ENCODE results near the gene CMTR1. TPM values are rescaled to one million over a fixed set of nuclear protein-coding genes. Genes with fewer than 3 reads are reported as not detected.

Gene CMTR1
- total and polyA plus RNA-seq, 9 donors = 18.7 to 45.0 (median 38.4) TPM

DNA sequence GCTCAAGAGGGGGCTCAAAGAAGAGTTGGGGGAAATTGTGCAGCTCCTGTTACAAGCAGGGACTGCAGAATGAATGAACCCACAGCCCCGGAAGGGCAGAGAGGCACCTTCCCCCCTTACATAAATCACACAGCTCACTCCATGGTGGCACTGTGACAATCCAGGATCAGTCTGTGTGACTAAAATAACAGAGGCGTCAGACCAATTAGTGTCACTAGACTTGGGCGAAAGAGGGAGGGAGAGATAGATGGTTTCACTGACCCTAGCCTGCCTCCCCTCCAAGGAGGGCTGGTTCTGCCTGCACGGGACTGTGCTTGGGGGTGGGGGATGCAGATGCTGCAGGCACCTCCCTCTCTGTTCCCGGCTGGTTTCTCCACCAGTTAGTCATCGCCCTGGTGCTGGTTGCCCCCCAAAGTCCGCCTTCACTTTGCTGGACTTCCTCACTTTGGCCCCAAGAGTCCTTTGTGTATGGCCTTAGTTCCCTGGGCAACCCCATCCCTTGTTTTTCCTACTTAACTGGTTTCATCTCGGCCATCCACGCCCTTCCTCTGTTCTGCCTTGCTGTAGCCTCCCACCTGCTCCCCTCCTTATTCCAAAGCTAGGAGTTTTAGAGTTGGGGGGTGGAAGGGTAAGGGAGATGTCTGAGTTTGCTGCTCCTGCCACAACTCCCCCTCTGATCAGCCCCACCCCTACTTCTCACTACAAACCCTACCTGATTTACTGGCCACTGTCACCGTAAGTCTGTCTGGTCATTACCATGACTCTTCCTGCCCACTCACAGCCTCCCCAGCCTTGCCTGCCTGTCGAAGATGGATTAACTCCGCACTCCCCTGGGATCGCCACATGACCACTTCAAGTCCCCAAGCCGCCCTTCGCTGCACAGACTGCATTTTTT, 48.9 kb downstream of the CMTR1 start:
- H3K4me3 ChIP-seq = no peak overlapping the region
- H3K36me3 ChIP-seq = no peaks in the 10 kb centered on the region
- DNase-seq = no peak
- TF ChIP-seq EP300 (IDR thresholded peaks at IDR 0.05) = no peak
- TF ChIP-seq CTCF (IDR thresholded peaks at IDR 0.05) = no peak
- TF ChIP-seq POLR2A (IDR thresholded peaks at IDR 0.05) = no peak
- WGBS, 3 donors = 69 to 72% (median 69%) methylated on average over 15 of the region's 15 CpGs
- no peaks in the 10 kb centered on the region for H3K4me1 ChIP-seq (ENCODE audit: insufficient read depth)
- H3K27ac ChIP-seq = no peak overlapping the region
- intact Hi-C loops (cut with DNase I) = loop anchor here in 2 of 4 donors (10.0 kb wide), 2 partner anchors 213 to 1013 kb away; partner anchors contain the start of gene MDGA1 (in 1 of the 2)
- H3K27me3 ChIP-seq = no peaks in the 10 kb centered on the region
- H3K9me3 ChIP-seq = no peaks in the 10 kb centered on the region

- no peaks in the 10 kb centered on the region for H3K27me3 ChIP-seq
- WGBS, 3 donors = 73 to 77% (median 75%) methylated on average over 10 of the region's 10 CpGs
- no peak for DNase-seq
- H3K27ac ChIP-seq = no peak overlapping the region
- no peaks in the 10 kb centered on the region for H3K36me3 ChIP-seq
- no peaks in the 10 kb centered on the region for H3K9me3 ChIP-seq
- no peaks in the 10 kb centered on the region for H3K4me1 ChIP-seq (ENCODE audit: insufficient read depth)
- TF ChIP-seq CTCF (IDR thresholded peaks at IDR 0.05) = no peak
- TF ChIP-seq POLR2A (IDR thresholded peaks at IDR 0.05) = no peak
- TF ChIP-seq EP300 (IDR thresholded peaks at IDR 0.05) = no peak
- no peak overlapping the region for H3K4me3 ChIP-seq
- intact Hi-C loops (cut with DNase I) = loop anchor here in 2 of 4 donors (10.0 kb wide), 2 partner anchors 212 to 1012 kb away; partner anchors contain the start of gene MDGA1 (in 1 of the 2)
These were observed 49.7 kb downstream of the CMTR1 start for GRCh38 chr6:37482606-37483251.

- H3K4me3 ChIP-seq = no peak overlapping the region
- H3K27me3 ChIP-seq = no peaks in the 10 kb centered on the region
- no peaks in the 10 kb centered on the region for H3K9me3 ChIP-seq
- H3K36me3 ChIP-seq = no peaks in the 10 kb centered on the region
- TF ChIP-seq POLR2A (IDR thresholded peaks at IDR 0.05) (no peak), EP300 (IDR thresholded peaks at IDR 0.05) (no peak), CTCF (IDR thresholded peaks at IDR 0.05) (no peak)
- WGBS, 3 donors = 84 to 88% (median 85%) methylated on average over 11 of the region's 11 CpGs
- no peak overlapping the region for H3K27ac ChIP-seq
- no peak for DNase-seq
- intact Hi-C loops (cut with DNase I) = loop anchor here in 2 of 4 donors (10.0 kb wide), 2 partner anchors 211 to 1011 kb away; partner anchors contain the start of gene MDGA1 (in 1 of the 2)
- H3K4me1 ChIP-seq (ENCODE audit: insufficient read depth) = no peaks in the 10 kb centered on the region
These were observed 50.4 kb downstream of the CMTR1 start for GRCh38 chr6:37483252-37483901.

Data from ovary (tissue), 9 donors.